ENCODE measurements around the gene GNPTAB. TPM values are rescaled to one million over a fixed set of nuclear protein-coding genes. Genes with fewer than 3 reads are reported as not detected.

Gene GNPTAB
- total RNA-seq, 2 donors from 2014 or later, result 24.0 to 28.3 TPM

GRCh38 chr12:101764051-101764792, 66.5 kb downstream of the GNPTAB start:
- Histone ChIP-seq H3K27ac (no peak overlapping the region), H3K36me3 (peaks cover 15% of the 10 kb centered on the region), H3K9me3 (no peaks in the 10 kb centered on the region), H3K27me3 (replicated peaks; ENCODE audit: insufficient read depth) (no peaks in the 10 kb centered on the region), H3K4me1 (ENCODE audit: control insufficient read depth in 1 of 2, low read depth in 2 of 2) (peaks cover 4 to 9% of the 10 kb centered on the region in 2 donors), H3K4me3 (no peak overlapping the region)
- no peak for TF ChIP-seq CTCF (IDR thresholded peaks at IDR 0.05)
- DNase-seq (ENCODE audit: low spot score) (no peak), ATAC-seq (ENCODE audit: insufficient number of reproducible peaks, low FRiP score, low read depth) (no peak)

GRCh38 chr12:101763246-101763931, 67.4 kb downstream of the GNPTAB start:
- no peak for ATAC-seq (ENCODE audit: insufficient number of reproducible peaks, low FRiP score, low read depth)
- no peak overlapping the region for H3K27ac ChIP-seq
- no peaks in the 10 kb centered on the region for H3K9me3 ChIP-seq
- H3K4me3 ChIP-seq, result no peak overlapping the region
- peaks cover 4 to 9% of the 10 kb centered on the region in 2 donors for H3K4me1 ChIP-seq (ENCODE audit: control insufficient read depth in 1 of 2, low read depth in 2 of 2)
- TF ChIP-seq CTCF (IDR thresholded peaks at IDR 0.05), result no peak
- H3K27me3 ChIP-seq (replicated peaks; ENCODE audit: insufficient read depth), result no peaks in the 10 kb centered on the region
- H3K36me3 ChIP-seq, result peaks cover 15% of the 10 kb centered on the region
- no peak for DNase-seq (ENCODE audit: low spot score)

GRCh38 chr12:101761781-101762180, 69.0 kb downstream of the GNPTAB start:
- Histone ChIP-seq H3K27ac (no peak overlapping the region), H3K9me3 (no peaks in the 10 kb centered on the region), H3K27me3 (replicated peaks; ENCODE audit: insufficient read depth) (no peaks in the 10 kb centered on the region), H3K36me3 (peaks cover 7% of the 10 kb centered on the region), H3K4me3 (no peak overlapping the region), H3K4me1 (ENCODE audit: control insufficient read depth in 1 of 2, low read depth in 2 of 2) (peaks cover 4 to 9% of the 10 kb centered on the region in 2 donors)
- TF ChIP-seq CTCF (IDR thresholded peaks at IDR 0.05), result no peak
- ATAC-seq (ENCODE audit: insufficient number of reproducible peaks, low FRiP score, low read depth) (no peak), DNase-seq (ENCODE audit: low spot score) (no peak)

- H3K9me3 ChIP-seq, result no peaks in the 10 kb centered on the region
- peaks cover 4% of the 10 kb centered on the region for H3K36me3 ChIP-seq
- no peak overlapping the region for H3K4me3 ChIP-seq
- no peak overlapping the region for H3K27ac ChIP-seq
- TF ChIP-seq CTCF (IDR thresholded peaks at IDR 0.05), result no peak
- H3K27me3 ChIP-seq (replicated peaks; ENCODE audit: insufficient read depth), result no peaks in the 10 kb centered on the region
- H3K4me1 ChIP-seq (ENCODE audit: control insufficient read depth in 1 of 2, low read depth in 2 of 2), result peaks cover 4 to 9% of the 10 kb centered on the region in 2 donors
- ATAC-seq (ENCODE audit: insufficient number of reproducible peaks, low FRiP score, low read depth), result no peak
- DNase-seq (ENCODE audit: low spot score), result no peak
Observed at GRCh38 chr12:101761350-101761749, 69.4 kb downstream of the GNPTAB start.

GRCh38 chr12:101759396-101760047, 71.2 kb downstream of the GNPTAB start:
- no peak for DNase-seq (ENCODE audit: low spot score)
- no peaks in the 10 kb centered on the region for H3K36me3 ChIP-seq
- peak; percentile 63 for TF ChIP-seq CTCF (IDR thresholded peaks at IDR 0.05)
- no peaks in the 10 kb centered on the region for H3K9me3 ChIP-seq
- ATAC-seq (ENCODE audit: insufficient number of reproducible peaks, low FRiP score, low read depth), result no peak
- no peaks in the 10 kb centered on the region for H3K27me3 ChIP-seq (replicated peaks; ENCODE audit: insufficient read depth)
- peaks cover 4 to 9% of the 10 kb centered on the region in 2 donors for H3K4me1 ChIP-seq (ENCODE audit: control insufficient read depth in 1 of 2, low read depth in 2 of 2)
- H3K27ac ChIP-seq, result no peak overlapping the region
- H3K4me3 ChIP-seq, result no peak overlapping the region
